Kidney (tissue), 14 donors: ENCODE results near the gene ZNF24. TPM values are rescaled to one million over a fixed set of nuclear protein-coding genes. Genes with fewer than 3 reads are reported as not detected.

Experiments
- DNase-seq, 5 donors: peaks; one replicate each; pipeline ENCODE4 v3.0.0-alpha.2; 2013 to 2020
- FAIRE-seq: peaks from 2 replicates; lab custom pipeline; 2012; peaks lifted over from hg19 to GRCh38; lab: Jason Lieb, UNC
- H3K27ac ChIP-seq, 2 donors: one replicate each; pipeline ENCODE4 v1.7.0; 2013; ENCODE audit warnings: low read depth in 2 of 2, low read length in 2 of 2, inconsistent platforms in 1 of 2
- H3K27me3 ChIP-seq: one replicate; pipeline ENCODE4 v1.7.1; 2013; ENCODE audit warnings: low read length, inconsistent platforms; ENCODE audit not compliant: control insufficient read depth, insufficient read depth
- H3K36me3 ChIP-seq, 3 donors: one replicate each; pipeline versions ENCODE4 v1.7.0 to v1.7.1; 2013; ENCODE audit warnings: low read length in 3 of 3, control low read depth in 1 of 3, inconsistent platforms in 1 of 3; ENCODE audit not compliant: insufficient read depth in 3 of 3, control insufficient read depth in 2 of 3
- H3K4me1 ChIP-seq, 3 donors: one replicate each; pipeline versions ENCODE4 v1.7.0 to v1.7.1; 2013; ENCODE audit warnings: low read length in 3 of 3, inconsistent platforms in 1 of 3, low read depth in 1 of 3; ENCODE audit not compliant: control insufficient read depth in 2 of 3, insufficient read depth in 2 of 3
- H3K4me3 ChIP-seq, 3 donors: one replicate each; pipeline versions ENCODE4 v1.7.0 to v1.8.1; 2013; ENCODE audit warnings: low read length in 3 of 3, control low read depth in 1 of 3, inconsistent platforms in 1 of 3
- H3K9ac ChIP-seq, 3 donors: one replicate each; pipeline versions ENCODE4 v1.7.0 to v1.7.1; 2013; ENCODE audit warnings: low read length in 3 of 3, control low read depth in 1 of 3, inconsistent platforms in 1 of 3
- H3K9me3 ChIP-seq, 3 donors: one replicate each; pipeline versions ENCODE4 v1.7.0 to v1.7.1; 2013; ENCODE audit warnings: low read length in 3 of 3, control low read depth in 1 of 3, inconsistent platforms in 1 of 3; ENCODE audit not compliant: control insufficient read depth in 2 of 3, insufficient read depth in 1 of 3
- intact Hi-C: fragments of 100-400 bp; cut with DNase I; formaldehyde crosslinking; loops from one replicate; pipeline ENCODE4 v1.11.1; 2022
- polyA plus RNA-seq: library from polyadenylated mRNA; stranded (reverse); fragments of 350-450 nt; fragmentation: Illumina TruSeq; extraction: RNeasy Lipid Tissue Mini Kit (QIAGEN cat#74804); gene quantifications from one replicate; pipeline ENCODE4 v1.2.3, GENCODE V29; 2014; ENCODE audit warnings: low read depth, low replicate concordance; ENCODE audit not compliant: insufficient read depth
- total RNA-seq: library from RNA; stranded (reverse); fragmentation: NEBNext Ultra II Directional; extraction: Animal tissue kit (Norgen Biotek cat#: 25700); gene quantifications from one replicate; pipeline ENCODE4 v1.2.1, GENCODE V29; 2021
- TF ChIP-seq, protein P1 (sequence below): IDR thresholded peaks from 3 replicates; pipeline ENCODE4 v1.5.1; 2012; ENCODE audit warnings: mild to moderate bottlenecking, moderate library complexity, borderline replicate concordance; ENCODE audit not compliant: insufficient read depth; ENCODE audit errors: extremely low read depth
- donor health status: control.
- donor health status: control.
- donor health status: control.
- donor health status: control.
- donor health status: control.
- donor health status: DM: yes; HTN: yes; CAD: no.
- donor health status: Normal renal cell carcinoma (clear cell type).

ZNF24 gene
- total and polyA plus RNA-seq, 2 donors from 2014 or later = 14.3 to 55.5 TPM

DNA sequence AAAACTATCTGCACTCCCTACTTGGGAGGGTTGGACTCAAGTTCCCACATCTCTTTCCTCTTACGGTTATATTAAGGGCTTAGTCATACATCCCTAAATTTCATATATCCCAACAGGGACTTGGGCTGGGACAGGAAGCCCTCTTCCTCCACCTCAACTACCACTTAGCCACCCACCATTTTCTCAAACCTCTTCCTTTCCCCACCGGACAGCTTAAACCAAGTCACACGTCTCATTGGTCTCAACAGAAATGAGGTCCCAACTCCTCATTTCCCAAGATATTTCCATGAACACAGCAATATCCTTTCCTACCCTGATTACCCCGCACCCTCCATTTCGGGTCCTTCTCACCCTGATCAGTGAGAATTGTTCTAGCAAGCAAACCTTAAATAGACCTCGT, 54.9 kb downstream of the ZNF24 start:
- TF ChIP-seq, protein P1, sequence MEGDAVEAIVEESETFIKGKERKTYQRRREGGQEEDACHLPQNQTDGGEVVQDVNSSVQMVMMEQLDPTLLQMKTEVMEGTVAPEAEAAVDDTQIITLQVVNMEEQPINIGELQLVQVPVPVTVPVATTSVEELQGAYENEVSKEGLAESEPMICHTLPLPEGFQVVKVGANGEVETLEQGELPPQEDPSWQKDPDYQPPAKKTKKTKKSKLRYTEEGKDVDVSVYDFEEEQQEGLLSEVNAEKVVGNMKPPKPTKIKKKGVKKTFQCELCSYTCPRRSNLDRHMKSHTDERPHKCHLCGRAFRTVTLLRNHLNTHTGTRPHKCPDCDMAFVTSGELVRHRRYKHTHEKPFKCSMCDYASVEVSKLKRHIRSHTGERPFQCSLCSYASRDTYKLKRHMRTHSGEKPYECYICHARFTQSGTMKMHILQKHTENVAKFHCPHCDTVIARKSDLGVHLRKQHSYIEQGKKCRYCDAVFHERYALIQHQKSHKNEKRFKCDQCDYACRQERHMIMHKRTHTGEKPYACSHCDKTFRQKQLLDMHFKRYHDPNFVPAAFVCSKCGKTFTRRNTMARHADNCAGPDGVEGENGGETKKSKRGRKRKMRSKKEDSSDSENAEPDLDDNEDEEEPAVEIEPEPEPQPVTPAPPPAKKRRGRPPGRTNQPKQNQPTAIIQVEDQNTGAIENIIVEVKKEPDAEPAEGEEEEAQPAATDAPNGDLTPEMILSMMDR = no peak
- H3K9ac ChIP-seq = peak overlapping the region; percentile 68 to 88 (median 85)
- no peak for DNase-seq
- no peak for FAIRE-seq
- H3K27ac ChIP-seq = peak overlapping the region in 1 of 2 donors; percentile 71
- intact Hi-C loops = no loop called here
- H3K4me3 ChIP-seq = peak overlapping the region; percentile 86 to 94 (median 93)
- H3K4me1 ChIP-seq = peaks cover 0 to 7% (median 5%) of the 10 kb centered on the region in 3 donors
- H3K36me3 ChIP-seq = peaks cover 0 to 7% (median 0%) of the 10 kb centered on the region in 3 donors
- no peaks in the 10 kb centered on the region for H3K9me3 ChIP-seq
- no peaks in the 10 kb centered on the region for H3K27me3 ChIP-seq

DNA sequence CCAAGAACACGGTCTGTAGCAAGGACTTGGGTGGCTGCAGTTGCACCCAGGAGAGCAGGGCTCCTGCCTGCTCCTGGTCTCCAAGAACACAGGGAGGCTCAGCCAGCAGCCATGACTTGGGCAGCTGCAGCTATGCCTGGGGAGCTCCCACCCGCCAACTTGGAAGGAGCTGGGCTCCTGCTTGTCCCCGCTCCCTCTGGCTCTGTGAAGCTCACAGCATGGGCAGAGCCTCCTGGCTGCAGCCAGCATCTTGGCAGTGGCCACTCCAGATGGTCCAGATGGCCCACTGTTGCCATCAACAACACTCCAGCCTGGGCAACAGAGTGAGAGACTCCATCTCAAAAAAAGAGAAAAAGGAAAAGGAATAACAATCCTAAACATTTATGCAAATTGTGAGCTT, 59.4 kb downstream of the ZNF24 start:
- DNase-seq = no peak
- no peak overlapping the region for H3K27ac ChIP-seq
- TF ChIP-seq, protein P1 = no peak
- peaks cover 0 to 6% (median 6%) of the 10 kb centered on the region in 3 donors for H3K36me3 ChIP-seq
- H3K27me3 ChIP-seq = no peaks in the 10 kb centered on the region
- no peaks in the 10 kb centered on the region for H3K4me1 ChIP-seq
- H3K4me3 ChIP-seq = no peak overlapping the region
- no peaks in the 10 kb centered on the region for H3K9me3 ChIP-seq
- FAIRE-seq = no peak
- H3K9ac ChIP-seq = no peak overlapping the region
- intact Hi-C loops = no loop called here

DNA sequence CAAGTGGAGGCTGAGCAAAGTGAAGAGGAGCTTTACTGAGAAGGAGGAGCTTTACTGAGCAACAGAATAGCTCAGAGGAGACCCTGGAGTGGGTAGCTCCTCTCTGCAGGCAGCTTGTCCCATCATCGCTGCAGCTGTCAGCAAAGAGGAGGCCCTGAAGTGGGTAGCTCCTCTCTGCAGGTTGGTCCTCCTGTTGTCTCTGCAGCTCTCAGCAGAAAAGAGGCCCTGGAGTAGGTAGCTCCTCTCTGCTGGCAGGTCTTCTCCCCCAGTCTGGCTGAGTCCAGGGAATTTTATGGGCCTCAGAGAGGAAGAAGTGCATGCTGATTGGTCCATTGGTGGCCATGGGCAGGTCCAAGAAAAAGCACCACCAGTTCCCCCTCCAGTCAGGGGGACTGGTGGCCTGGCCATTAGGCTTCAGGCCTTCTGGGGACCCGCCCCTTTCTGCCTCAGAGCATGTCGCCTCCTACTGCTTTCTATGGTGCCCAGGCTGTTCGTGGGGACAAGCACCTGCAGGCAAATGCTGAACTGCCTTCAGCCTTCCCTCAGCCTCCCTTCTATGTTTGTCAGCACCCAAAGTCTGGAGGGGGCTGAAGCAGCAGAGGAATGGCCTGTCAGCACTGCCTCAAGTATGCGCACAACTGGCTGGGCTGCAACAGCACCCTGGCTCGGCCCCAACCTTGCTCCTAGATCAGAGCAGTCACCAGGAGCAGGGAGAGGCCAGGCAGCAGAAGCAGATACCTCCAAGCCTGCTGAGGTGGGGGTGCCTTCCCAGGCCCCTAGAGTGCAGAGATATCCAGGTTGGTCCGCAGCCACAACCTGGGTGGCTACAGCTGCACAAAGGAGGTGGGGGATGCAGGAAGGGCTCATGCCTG, 60.1 kb downstream of the ZNF24 start:
- Histone ChIP-seq H3K27me3 (no peaks in the 10 kb centered on the region), H3K4me3 (no peak overlapping the region), H3K9me3 (no peaks in the 10 kb centered on the region), H3K4me1 (no peaks in the 10 kb centered on the region), H3K9ac (no peak overlapping the region), H3K36me3 (peaks cover 0 to 6% (median 6%) of the 10 kb centered on the region in 3 donors), H3K27ac (no peak overlapping the region)
- no peak for DNase-seq
- TF ChIP-seq, protein P1 = no peak
- intact Hi-C loops = no loop called here
- no peak for FAIRE-seq
